Astrocyte (in vitro differentiated cells and primary cell): ENCODE measurements around the gene LRRK1.

Source experiments
- EZH2 ChIP-seq: IDR thresholded peaks from 2 replicates; pipeline ENCODE4 v1.6.1; 2012; ENCODE audit warnings: mild to moderate bottlenecking, low read length, inconsistent platforms; ENCODE audit not compliant: insufficient read depth
- TF ChIP-seq, protein P1 (sequence below): IDR thresholded peaks from 2 replicates; pipeline ENCODE4 v1.5.1; 2011; ENCODE audit warnings: low read depth, mild to moderate bottlenecking, inconsistent platforms, low read length, moderate library complexity; ENCODE audit not compliant: insufficient read depth

DNA sequence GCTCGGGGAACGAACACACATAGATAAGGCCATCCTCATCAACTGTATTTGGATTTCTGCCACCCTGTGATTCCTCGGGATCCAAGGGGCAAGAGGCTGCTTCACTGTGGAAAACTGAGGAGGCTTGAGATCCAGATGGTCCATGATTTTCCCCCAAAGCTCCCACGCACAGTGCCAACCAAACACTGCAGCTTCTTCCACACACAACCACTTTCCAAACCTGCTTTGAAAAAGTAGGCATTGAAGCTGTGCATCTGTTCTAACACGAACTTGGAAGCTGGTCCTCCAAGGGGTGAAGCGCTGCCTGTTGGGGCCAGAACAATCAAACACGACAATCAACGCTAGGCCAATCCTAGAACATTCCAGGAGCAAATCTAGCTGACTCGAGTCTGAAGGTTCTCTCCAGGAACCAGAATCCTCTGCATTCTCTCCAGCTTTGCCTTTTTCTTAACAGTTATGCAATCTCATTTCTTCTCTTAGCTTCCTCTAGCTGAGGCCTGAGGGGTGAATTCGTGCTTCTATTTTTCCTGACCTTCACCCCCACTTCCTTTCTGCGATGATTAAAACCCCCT lies 104.4 kb downstream of the LRRK1 start:
- TF ChIP-seq, protein P1, sequence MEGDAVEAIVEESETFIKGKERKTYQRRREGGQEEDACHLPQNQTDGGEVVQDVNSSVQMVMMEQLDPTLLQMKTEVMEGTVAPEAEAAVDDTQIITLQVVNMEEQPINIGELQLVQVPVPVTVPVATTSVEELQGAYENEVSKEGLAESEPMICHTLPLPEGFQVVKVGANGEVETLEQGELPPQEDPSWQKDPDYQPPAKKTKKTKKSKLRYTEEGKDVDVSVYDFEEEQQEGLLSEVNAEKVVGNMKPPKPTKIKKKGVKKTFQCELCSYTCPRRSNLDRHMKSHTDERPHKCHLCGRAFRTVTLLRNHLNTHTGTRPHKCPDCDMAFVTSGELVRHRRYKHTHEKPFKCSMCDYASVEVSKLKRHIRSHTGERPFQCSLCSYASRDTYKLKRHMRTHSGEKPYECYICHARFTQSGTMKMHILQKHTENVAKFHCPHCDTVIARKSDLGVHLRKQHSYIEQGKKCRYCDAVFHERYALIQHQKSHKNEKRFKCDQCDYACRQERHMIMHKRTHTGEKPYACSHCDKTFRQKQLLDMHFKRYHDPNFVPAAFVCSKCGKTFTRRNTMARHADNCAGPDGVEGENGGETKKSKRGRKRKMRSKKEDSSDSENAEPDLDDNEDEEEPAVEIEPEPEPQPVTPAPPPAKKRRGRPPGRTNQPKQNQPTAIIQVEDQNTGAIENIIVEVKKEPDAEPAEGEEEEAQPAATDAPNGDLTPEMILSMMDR: no peak
- TF ChIP-seq EZH2: no peak
